Liver (tissue), 9 donors: Measurements from ENCODE around the gene MYO10. TPM values are rescaled to one million over a fixed set of nuclear protein-coding genes. Genes with fewer than 3 reads are reported as not detected.

ENCODE experiments used
- DNase-seq: peaks from one replicate; pipeline ENCODE4 v3.0.0-alpha.2; 2017; ENCODE audit warnings: low spot score
- H3K27ac ChIP-seq, 2 donors: one replicate each; pipeline ENCODE4 v1.7.0; 2013; ENCODE audit warnings: inconsistent platforms in 2 of 2, low read length in 2 of 2, control low read depth in 1 of 2, low read depth in 1 of 2, mild to moderate bottlenecking in 1 of 2
- H3K27me3 ChIP-seq, 4 donors: one replicate each; pipeline versions ENCODE4 v1.6.1 to v1.7.0; 2013; ENCODE audit warnings: low read length in 3 of 4, inconsistent platforms in 1 of 4, mild to moderate bottlenecking in 1 of 4, moderate library complexity in 1 of 4; ENCODE audit not compliant: control insufficient read depth in 4 of 4, insufficient read depth in 4 of 4
- H3K36me3 ChIP-seq, 4 donors: one replicate each; pipeline versions ENCODE4 v1.6.1 to v1.7.0; 2013; ENCODE audit warnings: low read length in 3 of 4, mild to moderate bottlenecking in 3 of 4, low read depth in 1 of 4, moderate library complexity in 1 of 4; ENCODE audit not compliant: control insufficient read depth in 4 of 4, insufficient read depth in 3 of 4
- H3K4me1 ChIP-seq, 4 donors: one replicate each; pipeline versions ENCODE4 v1.6.1 to v1.7.0; 2013; ENCODE audit warnings: low read length in 3 of 4, mild to moderate bottlenecking in 3 of 4, moderate library complexity in 1 of 4; ENCODE audit not compliant: control insufficient read depth in 4 of 4, insufficient read depth in 4 of 4
- H3K4me3 ChIP-seq, 3 donors: one replicate each; pipeline versions ENCODE4 v1.6.1 to v1.7.0; 2013; ENCODE audit warnings: low read length in 3 of 3, control low read depth in 1 of 3, low read depth in 1 of 3, mild to moderate bottlenecking in 1 of 3
- H3K9ac ChIP-seq, 2 donors: one replicate each; pipeline ENCODE4 v1.7.0; 2013; ENCODE audit warnings: low read length in 2 of 2, mild to moderate bottlenecking in 2 of 2, moderate library complexity in 2 of 2, control low read depth in 1 of 2, low read depth in 1 of 2
- H3K9me3 ChIP-seq, 4 donors: one replicate each; pipeline versions ENCODE4 v1.6.1 to v1.7.0; 2013; ENCODE audit warnings: low read length in 3 of 4; ENCODE audit not compliant: control insufficient read depth in 4 of 4
- EGR1 ChIP-seq, 2 donors: IDR thresholded peaks; 2 replicates each; pipeline ENCODE4 v1.6.1; 2016 to 2018; ENCODE audit warnings: antibody characterized with exemption in 2 of 2, low read depth in 2 of 2
- FOXA1 ChIP-seq: IDR thresholded peaks from 2 replicates; pipeline ENCODE4 v1.6.1; 2016; ENCODE audit warnings: antibody characterized with exemption
- FOXA2 ChIP-seq: IDR thresholded peaks from 2 replicates; pipeline ENCODE4 v1.6.1; 2016; ENCODE audit warnings: antibody characterized with exemption
- GABPA ChIP-seq, 2 donors: IDR thresholded peaks in 1 of 2; conservative IDR thresholded peaks in 1 of 2; 2 replicates each; pipeline ENCODE4 v1.6.1; 2016; ENCODE audit warnings: antibody characterized with exemption in 2 of 2, mild to moderate bottlenecking in 1 of 2, moderate library complexity in 1 of 2
- HNF4A ChIP-seq, 2 donors: conservative IDR thresholded peaks; 2 replicates each; pipeline ENCODE4 v1.6.1; 2016; ENCODE audit warnings: antibody characterized with exemption in 2 of 2, mild to moderate bottlenecking in 2 of 2
- HNF4G ChIP-seq: IDR thresholded peaks from 2 replicates; pipeline ENCODE4 v1.6.1; 2016; ENCODE audit warnings: antibody characterized with exemption
- JUND ChIP-seq, 2 donors: IDR thresholded peaks; 2 replicates each; pipeline ENCODE4 v1.6.1; 2016; ENCODE audit warnings: antibody characterized with exemption in 2 of 2
- MAX ChIP-seq: IDR thresholded peaks from 2 replicates; pipeline ENCODE4 v1.6.1; 2016; ENCODE audit warnings: antibody characterized with exemption
- NR2F2 ChIP-seq: IDR thresholded peaks from 2 replicates; pipeline ENCODE4 v1.6.1; 2016; ENCODE audit warnings: antibody characterized with exemption
- RAD21 ChIP-seq, 2 donors: IDR thresholded peaks; 2 replicates each; pipeline ENCODE4 v1.6.1; 2016; ENCODE audit warnings: antibody characterized with exemption in 2 of 2, mild to moderate bottlenecking in 2 of 2
- RXRA ChIP-seq, 2 donors: IDR thresholded peaks; 2 replicates each; pipeline ENCODE4 v1.6.1; 2017 to 2018; ENCODE audit warnings: antibody characterized with exemption in 2 of 2, mild to moderate bottlenecking in 1 of 2
- SP1 ChIP-seq: IDR thresholded peaks from 2 replicates; pipeline ENCODE4 v1.6.1; 2018; ENCODE audit warnings: antibody characterized with exemption, mild to moderate bottlenecking
- TAF1 ChIP-seq: conservative IDR thresholded peaks from 2 replicates; pipeline ENCODE4 v1.6.1; 2016; ENCODE audit warnings: antibody characterized with exemption, mild to moderate bottlenecking
- YY1 ChIP-seq: IDR thresholded peaks from 2 replicates; pipeline ENCODE4 v1.6.1; 2016; ENCODE audit warnings: antibody characterized with exemption, mild to moderate bottlenecking
- WGBS: extraction: QIAGEN DNeasy Blood & Tissue Kit; methylation state at CpG from one replicate; pipeline ENCODE4 v1.1.7; 2013; 5-methylcytosine and 5-hydroxymethylcytosine counted together
- polyA plus RNA-seq, 2 donors: library from polyadenylated mRNA; stranded (reverse) in 1 of 2; unstranded in 1 of 2; fragments of 200-250 nt in 1 of 2; fragments of >200 nt in 1 of 2; fragmentation: Nextera tagmentation in 1 of 2; extraction: Ambion mirVana in 1 of 2; gene quantifications; one replicate each; pipeline versions ENCODE4 v1.2.1 to v1.2.3, GENCODE V29; 2013 to 2015
- total RNA-seq, 2 donors: library from RNA; depleted of rRNA; stranded (reverse); fragments of >200 nt; gene quantifications; one replicate each; pipeline ENCODE4 v1.2.3, GENCODE V29; 2014
- TF ChIP-seq, protein P1 (sequence below): IDR thresholded peaks from 2 replicates; pipeline ENCODE4 v1.6.1; 2016; ENCODE audit warnings: antibody characterized with exemption
- TF ChIP-seq, protein P2 (sequence below): fragments of 150-350 bp; IDR thresholded peaks from 2 replicates; pipeline ENCODE4 v1.5.1; 2017; ENCODE audit warnings: improper control_type of control experiment, low read depth, low read length; ENCODE audit not compliant: missing input control
- TF ChIP-seq, protein P3 (sequence below): IDR thresholded peaks from 2 replicates; pipeline ENCODE4 v1.6.1; 2016; ENCODE audit warnings: antibody characterized with exemption
- donor health status: healthy.
- donor health status: healthy.
- donor health status: healthy.
- donor health status: healthy.
- donor health status: healthy.

MYO10 gene
- total and polyA plus RNA-seq, 4 donors = 4.3 to 15.3 (median 7.1) TPM

- Histone ChIP-seq H3K36me3 (no peaks in the 10 kb centered on the region), H3K4me1 (peaks cover 0 to 4% (median 0%) of the 10 kb centered on the region in 4 donors), H3K9me3 (no peaks in the 10 kb centered on the region), H3K4me3 (no peak overlapping the region), H3K9ac (no peak overlapping the region), H3K27ac (no peak overlapping the region), H3K27me3 (peaks cover 0 to 4% (median 1%) of the 10 kb centered on the region in 4 donors)
- 50% methylated on average over 11 of the region's 11 CpGs for WGBS
- TF ChIP-seq, protein P1, sequence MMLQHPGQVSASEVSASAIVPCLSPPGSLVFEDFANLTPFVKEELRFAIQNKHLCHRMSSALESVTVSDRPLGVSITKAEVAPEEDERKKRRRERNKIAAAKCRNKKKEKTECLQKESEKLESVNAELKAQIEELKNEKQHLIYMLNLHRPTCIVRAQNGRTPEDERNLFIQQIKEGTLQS = no peak
- no peak for TF ChIP-seq HNF4G
- TF ChIP-seq FOXA1 = no peak
- DNase-seq = no peak
Observed at GRCh38 chr5:16737620-16738364, 198.3 kb downstream of the MYO10 start.

DNA sequence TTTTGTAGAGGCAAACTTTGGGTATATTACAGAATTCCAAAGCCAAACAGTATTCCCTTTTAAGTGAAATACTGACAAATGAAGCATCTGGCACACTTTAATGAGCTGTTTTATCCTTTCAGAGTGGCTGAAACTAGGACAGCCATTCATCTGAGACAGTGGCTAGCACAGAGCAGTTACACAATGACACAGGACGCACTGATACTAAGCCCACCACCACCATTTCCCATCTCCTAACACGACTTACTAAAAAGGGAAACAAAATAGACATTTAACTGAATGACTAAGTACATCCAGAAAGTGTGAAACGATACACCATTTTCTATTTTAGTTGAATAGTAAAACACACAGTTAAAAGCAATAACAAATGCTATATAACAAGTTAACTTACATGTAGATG, 198.9 kb downstream of the MYO10 start:
- TF ChIP-seq TAF1 = no peak
- TF ChIP-seq, protein P2, sequence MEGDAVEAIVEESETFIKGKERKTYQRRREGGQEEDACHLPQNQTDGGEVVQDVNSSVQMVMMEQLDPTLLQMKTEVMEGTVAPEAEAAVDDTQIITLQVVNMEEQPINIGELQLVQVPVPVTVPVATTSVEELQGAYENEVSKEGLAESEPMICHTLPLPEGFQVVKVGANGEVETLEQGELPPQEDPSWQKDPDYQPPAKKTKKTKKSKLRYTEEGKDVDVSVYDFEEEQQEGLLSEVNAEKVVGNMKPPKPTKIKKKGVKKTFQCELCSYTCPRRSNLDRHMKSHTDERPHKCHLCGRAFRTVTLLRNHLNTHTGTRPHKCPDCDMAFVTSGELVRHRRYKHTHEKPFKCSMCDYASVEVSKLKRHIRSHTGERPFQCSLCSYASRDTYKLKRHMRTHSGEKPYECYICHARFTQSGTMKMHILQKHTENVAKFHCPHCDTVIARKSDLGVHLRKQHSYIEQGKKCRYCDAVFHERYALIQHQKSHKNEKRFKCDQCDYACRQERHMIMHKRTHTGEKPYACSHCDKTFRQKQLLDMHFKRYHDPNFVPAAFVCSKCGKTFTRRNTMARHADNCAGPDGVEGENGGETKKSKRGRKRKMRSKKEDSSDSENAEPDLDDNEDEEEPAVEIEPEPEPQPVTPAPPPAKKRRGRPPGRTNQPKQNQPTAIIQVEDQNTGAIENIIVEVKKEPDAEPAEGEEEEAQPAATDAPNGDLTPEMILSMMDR = no peak
- TF ChIP-seq HNF4G = no peak
- TF ChIP-seq RAD21 (IDR thresholded peaks at IDR 0.05) = no peak
- no peak for TF ChIP-seq FOXA2
- no peak for TF ChIP-seq SP1
- no peak for TF ChIP-seq FOXA1
- TF ChIP-seq, protein P3, sequence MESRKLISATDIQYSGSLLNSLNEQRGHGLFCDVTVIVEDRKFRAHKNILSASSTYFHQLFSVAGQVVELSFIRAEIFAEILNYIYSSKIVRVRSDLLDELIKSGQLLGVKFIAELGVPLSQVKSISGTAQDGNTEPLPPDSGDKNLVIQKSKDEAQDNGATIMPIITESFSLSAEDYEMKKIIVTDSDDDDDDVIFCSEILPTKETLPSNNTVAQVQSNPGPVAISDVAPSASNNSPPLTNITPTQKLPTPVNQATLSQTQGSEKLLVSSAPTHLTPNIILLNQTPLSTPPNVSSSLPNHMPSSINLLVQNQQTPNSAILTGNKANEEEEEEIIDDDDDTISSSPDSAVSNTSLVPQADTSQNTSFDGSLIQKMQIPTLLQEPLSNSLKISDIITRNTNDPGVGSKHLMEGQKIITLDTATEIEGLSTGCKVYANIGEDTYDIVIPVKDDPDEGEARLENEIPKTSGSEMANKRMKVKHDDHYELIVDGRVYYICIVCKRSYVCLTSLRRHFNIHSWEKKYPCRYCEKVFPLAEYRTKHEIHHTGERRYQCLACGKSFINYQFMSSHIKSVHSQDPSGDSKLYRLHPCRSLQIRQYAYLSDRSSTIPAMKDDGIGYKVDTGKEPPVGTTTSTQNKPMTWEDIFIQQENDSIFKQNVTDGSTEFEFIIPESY = no peak
- no peak for TF ChIP-seq EGR1 (IDR thresholded peaks at IDR 0.05; ENCODE audit: low read depth in 2 of 2)
- TF ChIP-seq MAX = no peak
- no peak for TF ChIP-seq GABPA (IDR thresholded peaks at IDR 0.05 in 1 of 2, conservative IDR thresholded peaks at IDR 0.05 in 1 of 2)
- no peak for TF ChIP-seq YY1
- TF ChIP-seq NR2F2 = no peak
- TF ChIP-seq RXRA (IDR thresholded peaks at IDR 0.05) = no peak
- TF ChIP-seq HNF4A (conservative IDR thresholded peaks at IDR 0.05) = no peak
- no peak for TF ChIP-seq JUND (IDR thresholded peaks at IDR 0.05)
- Histone ChIP-seq H3K36me3 (no peaks in the 10 kb centered on the region), H3K4me1 (peaks cover 0 to 4% (median 0%) of the 10 kb centered on the region in 4 donors), H3K9me3 (no peaks in the 10 kb centered on the region), H3K27ac (no peak overlapping the region), H3K4me3 (no peak overlapping the region), H3K9ac (no peak overlapping the region), H3K27me3 (peaks cover 0 to 4% (median 1%) of the 10 kb centered on the region in 4 donors)
- WGBS = 44% methylated on average over 3 of the region's 3 CpGs
- DNase-seq = no peak
